GM18526 (cell line): ENCODE data around the gene GABRB2.

Experiments used
- POLR2A ChIP-seq: IDR thresholded peaks from 3 replicates; pipeline ENCODE4 v1.6.1; 2011; ENCODE audit not compliant: insufficient read length; ENCODE audit errors: extremely low read depth

GABRB2 gene

GRCh38 chr5:161302559-161302958 lies 244.0 kb downstream of the GABRB2 start:
- TF ChIP-seq POLR2A: no peak

- no peak for TF ChIP-seq POLR2A
Observed at GRCh38 chr5:161301586-161301985, 244.9 kb downstream of the GABRB2 start.

- no peak for TF ChIP-seq POLR2A
Observed at GRCh38 chr5:161299053-161299452, 247.5 kb downstream of the GABRB2 start.

GRCh38 chr5:161295721-161296250 lies 250.7 kb downstream of the GABRB2 start:
- TF ChIP-seq POLR2A: no peak

- no peak for TF ChIP-seq POLR2A
Observed at GRCh38 chr5:161288071-161288470, 258.5 kb downstream of the GABRB2 start.

GRCh38 chr5:161287436-161287835 lies 259.1 kb downstream of the GABRB2 start:
- TF ChIP-seq POLR2A: no peak

GRCh38 chr5:161286066-161286655 lies 260.4 kb downstream of the GABRB2 start:
- no peak for TF ChIP-seq POLR2A

GRCh38 chr5:161284445-161284844 lies 262.1 kb downstream of the GABRB2 start:
- TF ChIP-seq POLR2A: no peak

GRCh38 chr5:161283296-161283695 lies 263.2 kb downstream of the GABRB2 start:
- no peak for TF ChIP-seq POLR2A

GRCh38 chr5:161278739-161279660 lies 267.5 kb downstream of the GABRB2 start:
- no peak for TF ChIP-seq POLR2A

- TF ChIP-seq POLR2A: no peak
Observed at GRCh38 chr5:161277011-161277410, 269.5 kb downstream of the GABRB2 start.

GRCh38 chr5:161274951-161275350 lies 271.6 kb downstream of the GABRB2 start:
- no peak for TF ChIP-seq POLR2A

GRCh38 chr5:161273410-161273809 lies 273.1 kb downstream of the GABRB2 start:
- TF ChIP-seq POLR2A: no peak

GRCh38 chr5:161271816-161272215 lies 274.7 kb downstream of the GABRB2 start:
- TF ChIP-seq POLR2A: no peak

GRCh38 chr5:161269125-161269524 lies 277.4 kb downstream of the GABRB2 start:
- no peak for TF ChIP-seq POLR2A

GRCh38 chr5:161266954-161267353 lies 279.6 kb downstream of the GABRB2 start:
- no peak for TF ChIP-seq POLR2A
